Heart left ventricle (tissue), 13 donors: ENCODE results near the gene UGDH.

Experiments
- POLR2A ChIP-seq, 2 donors: fragments of 450-650 bp; IDR thresholded peaks; one replicate each; pipeline ENCODE4 v1.6.1; 2017; ENCODE audit warnings: antibody characterized with exemption in 2 of 2, mild to moderate bottlenecking in 2 of 2, moderate library complexity in 2 of 2
- TF ChIP-seq, protein P1 (sequence below), 12 donors: fragments of 200-600 bp; sonication (generic) in 4 of 12; IDR thresholded peaks; one replicate each; pipeline versions ENCODE4 v1.5.0 to v1.8.0; 2018 to 2022; ENCODE audit warnings: antibody characterized with exemption in 12 of 12, mild to moderate bottlenecking in 5 of 12
- donor health status: ischemic (EF 13 %, LVEDD 7.1; RV severe dilation, severe dysfunction).
- donor health status: DM: no; HTN: yes; CAD: no.
- donor health status: DM: no; HTN: no; CAD: no.
- donor health status: ischemic (EF 25% LVEDD 6.9; RV normal size, moderate dysfunction).
- donor health status: ischemic (EF 25% LVEDD 5.7; RV mildly dilated, moderate dysfunction).
- donor health status: ischemic (EF 35%, LVEDD 5.7; RV mildly dilated, moderate dysfunction).
- donor health status: nonischemic (EF 11% LVEDD 7.7; RV severe dilation, severe dysfunction).
- donor health status: DM: yes; HTN: yes; CAD: no.
- donor health status: PGD.
- donor health status: ischemic (EF 29% LVEDD 5.4; RV normal size, mild dysfunction).
- donor health status: nonischemic (EF 23%, LVEDD 6.1; RV moderate dilation, normal function).

DNA sequence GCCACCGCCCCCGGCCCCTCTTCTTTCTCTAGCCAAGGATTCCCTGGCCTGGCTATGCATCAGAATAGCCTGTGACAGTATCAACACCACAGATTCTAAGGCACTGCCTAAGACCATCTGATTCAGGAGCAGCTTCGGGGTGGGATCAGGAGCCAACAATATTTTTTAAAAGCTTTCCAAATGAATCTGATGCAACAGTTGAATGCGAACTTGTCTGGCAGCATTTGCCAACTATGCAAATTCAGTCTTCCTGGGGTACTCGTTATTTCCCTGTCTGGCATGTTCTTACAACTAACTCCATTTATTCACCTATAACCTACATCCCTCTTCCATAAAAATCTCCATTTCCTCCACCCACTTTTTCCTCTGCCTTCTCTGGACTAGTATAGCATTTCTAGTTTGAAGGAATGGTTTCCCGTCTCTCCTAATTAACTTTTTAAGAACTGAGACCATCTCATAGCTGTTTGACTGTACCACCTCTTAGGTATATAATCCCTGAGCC is 36.2 kb upstream of the UGDH start:
- TF ChIP-seq, protein P1, sequence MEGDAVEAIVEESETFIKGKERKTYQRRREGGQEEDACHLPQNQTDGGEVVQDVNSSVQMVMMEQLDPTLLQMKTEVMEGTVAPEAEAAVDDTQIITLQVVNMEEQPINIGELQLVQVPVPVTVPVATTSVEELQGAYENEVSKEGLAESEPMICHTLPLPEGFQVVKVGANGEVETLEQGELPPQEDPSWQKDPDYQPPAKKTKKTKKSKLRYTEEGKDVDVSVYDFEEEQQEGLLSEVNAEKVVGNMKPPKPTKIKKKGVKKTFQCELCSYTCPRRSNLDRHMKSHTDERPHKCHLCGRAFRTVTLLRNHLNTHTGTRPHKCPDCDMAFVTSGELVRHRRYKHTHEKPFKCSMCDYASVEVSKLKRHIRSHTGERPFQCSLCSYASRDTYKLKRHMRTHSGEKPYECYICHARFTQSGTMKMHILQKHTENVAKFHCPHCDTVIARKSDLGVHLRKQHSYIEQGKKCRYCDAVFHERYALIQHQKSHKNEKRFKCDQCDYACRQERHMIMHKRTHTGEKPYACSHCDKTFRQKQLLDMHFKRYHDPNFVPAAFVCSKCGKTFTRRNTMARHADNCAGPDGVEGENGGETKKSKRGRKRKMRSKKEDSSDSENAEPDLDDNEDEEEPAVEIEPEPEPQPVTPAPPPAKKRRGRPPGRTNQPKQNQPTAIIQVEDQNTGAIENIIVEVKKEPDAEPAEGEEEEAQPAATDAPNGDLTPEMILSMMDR (IDR thresholded peaks at IDR 0.05) = no peak
- no peak for TF ChIP-seq POLR2A (IDR thresholded peaks at IDR 0.05)
